ENCODE data around the gene TOM1. TPM values are rescaled to one million over a fixed set of nuclear protein-coding genes. Genes with fewer than 3 reads are reported as not detected.

The TOM1 gene
- total and polyA plus RNA-seq, 2 of the 13 experiments (the other 11 are each of a cell fraction or from before 2014, with no cell fraction given): 30.8 to 87.3 TPM

DNA sequence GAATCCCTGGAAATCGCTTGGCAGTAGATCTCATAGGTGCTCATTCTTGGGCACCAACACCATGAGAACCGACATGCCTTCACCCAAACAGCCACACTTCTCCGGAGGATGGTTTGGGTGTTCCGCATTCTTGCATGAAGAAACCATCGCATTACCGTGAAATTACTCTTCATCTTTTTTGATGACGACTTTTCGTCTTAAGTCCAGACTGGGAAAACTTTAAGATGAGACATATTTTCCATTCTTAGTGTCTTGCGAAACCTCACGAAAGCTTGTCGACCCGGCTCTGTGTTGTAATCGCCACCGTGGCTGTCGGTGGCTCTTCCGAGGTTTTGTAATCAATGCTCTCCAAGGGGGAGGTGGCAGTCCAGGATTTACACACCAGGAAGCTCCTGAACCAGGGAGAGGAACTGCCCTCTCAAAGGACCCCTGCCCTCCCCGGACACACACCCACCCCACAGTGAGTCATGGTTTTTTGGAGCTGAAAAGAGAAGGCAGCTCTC, 1.7 kb downstream of the TOM1 start (continued):
- TF ChIP-seq, protein P1, sequence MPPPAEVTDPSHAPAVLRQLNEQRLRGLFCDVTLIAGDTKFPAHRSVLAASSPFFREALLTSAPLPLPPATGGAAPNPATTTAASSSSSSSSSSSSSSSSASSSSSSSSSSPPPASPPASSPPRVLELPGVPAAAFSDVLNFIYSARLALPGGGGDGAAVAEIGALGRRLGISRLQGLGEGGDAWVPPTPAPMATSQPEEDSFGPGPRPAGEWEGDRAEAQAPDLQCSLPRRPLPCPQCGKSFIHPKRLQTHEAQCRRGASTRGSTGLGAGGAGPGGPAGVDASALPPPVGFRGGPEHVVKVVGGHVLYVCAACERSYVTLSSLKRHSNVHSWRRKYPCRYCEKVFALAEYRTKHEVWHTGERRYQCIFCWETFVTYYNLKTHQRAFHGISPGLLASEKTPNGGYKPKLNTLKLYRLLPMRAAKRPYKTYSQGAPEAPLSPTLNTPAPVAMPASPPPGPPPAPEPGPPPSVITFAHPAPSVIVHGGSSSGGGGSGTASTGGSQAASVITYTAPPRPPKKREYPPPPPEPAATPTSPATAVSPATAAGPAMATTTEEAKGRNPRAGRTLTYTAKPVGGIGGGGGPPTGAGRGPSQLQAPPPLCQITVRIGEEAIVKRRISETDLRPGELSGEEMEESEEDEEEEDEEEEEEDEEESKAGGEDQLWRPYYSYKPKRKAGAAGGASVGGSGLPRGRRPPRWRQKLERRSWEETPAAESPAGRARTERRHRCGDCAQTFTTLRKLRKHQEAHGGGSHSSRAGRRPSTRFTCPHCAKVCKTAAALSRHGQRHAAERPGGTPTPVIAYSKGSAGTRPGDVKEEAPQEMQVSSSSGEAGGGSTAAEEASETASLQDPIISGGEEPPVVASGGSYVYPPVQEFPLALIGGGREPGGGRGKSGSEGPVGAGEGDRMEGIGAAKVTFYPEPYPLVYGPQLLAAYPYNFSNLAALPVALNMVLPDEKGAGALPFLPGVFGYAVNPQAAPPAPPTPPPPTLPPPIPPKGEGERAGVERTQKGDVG (CRISPR knock-in tag; IDR thresholded peaks at IDR 0.05; ENCODE audit: borderline replicate concordance): no peak
- TF ChIP-seq SALL2 (CRISPR knock-in tag; IDR thresholded peaks at IDR 0.05) (no peak), ZNF644 (CRISPR knock-in tag; IDR thresholded peaks at IDR 0.05; ENCODE audit: low read depth) (peak; percentile 50; the same call in 1 of the 2 replicates), KDM1A (CRISPR knock-in tag; IDR thresholded peaks at IDR 0.05) (no peak), SRSF9 (IDR thresholded peaks at IDR 0.05; ENCODE audit: borderline replicate concordance, insufficient read depth, low read depth, low read length, poor library complexity, severe bottlenecking) (no peak), STAG1 (CRISPR knock-in tag; IDR thresholded peaks at IDR 0.05) (no peak), ZFP1 (CRISPR knock-in tag; IDR thresholded peaks at IDR 0.05) (no peak; the same call in 1 of the 2 replicates), CBFB (CRISPR knock-in tag; IDR thresholded peaks at IDR 0.05) (no peak), ZNF678 (CRISPR knock-in tag; IDR thresholded peaks at IDR 0.05) (no peak), PCBP2 (optimal IDR thresholded peaks at IDR 0.05; ENCODE audit: low read depth, low read length, poor library complexity, severe bottlenecking) (no peak), TOE1 (CRISPR knock-in tag; IDR thresholded peaks at IDR 0.05) (no peak), THYN1 (CRISPR knock-in tag; IDR thresholded peaks at IDR 0.05; ENCODE audit: borderline replicate concordance, low read depth) (no peak), ZMYM4 (CRISPR knock-in tag; IDR thresholded peaks at IDR 0.05) (0 out of 2 replicates have a peak, but pooled peaks have one; percentile 25), GABPB1 (CRISPR knock-in tag; IDR thresholded peaks at IDR 0.05) (peak; percentile 27; the same call in 1 of the 2 replicates)
- TF ChIP-seq, protein P2, sequence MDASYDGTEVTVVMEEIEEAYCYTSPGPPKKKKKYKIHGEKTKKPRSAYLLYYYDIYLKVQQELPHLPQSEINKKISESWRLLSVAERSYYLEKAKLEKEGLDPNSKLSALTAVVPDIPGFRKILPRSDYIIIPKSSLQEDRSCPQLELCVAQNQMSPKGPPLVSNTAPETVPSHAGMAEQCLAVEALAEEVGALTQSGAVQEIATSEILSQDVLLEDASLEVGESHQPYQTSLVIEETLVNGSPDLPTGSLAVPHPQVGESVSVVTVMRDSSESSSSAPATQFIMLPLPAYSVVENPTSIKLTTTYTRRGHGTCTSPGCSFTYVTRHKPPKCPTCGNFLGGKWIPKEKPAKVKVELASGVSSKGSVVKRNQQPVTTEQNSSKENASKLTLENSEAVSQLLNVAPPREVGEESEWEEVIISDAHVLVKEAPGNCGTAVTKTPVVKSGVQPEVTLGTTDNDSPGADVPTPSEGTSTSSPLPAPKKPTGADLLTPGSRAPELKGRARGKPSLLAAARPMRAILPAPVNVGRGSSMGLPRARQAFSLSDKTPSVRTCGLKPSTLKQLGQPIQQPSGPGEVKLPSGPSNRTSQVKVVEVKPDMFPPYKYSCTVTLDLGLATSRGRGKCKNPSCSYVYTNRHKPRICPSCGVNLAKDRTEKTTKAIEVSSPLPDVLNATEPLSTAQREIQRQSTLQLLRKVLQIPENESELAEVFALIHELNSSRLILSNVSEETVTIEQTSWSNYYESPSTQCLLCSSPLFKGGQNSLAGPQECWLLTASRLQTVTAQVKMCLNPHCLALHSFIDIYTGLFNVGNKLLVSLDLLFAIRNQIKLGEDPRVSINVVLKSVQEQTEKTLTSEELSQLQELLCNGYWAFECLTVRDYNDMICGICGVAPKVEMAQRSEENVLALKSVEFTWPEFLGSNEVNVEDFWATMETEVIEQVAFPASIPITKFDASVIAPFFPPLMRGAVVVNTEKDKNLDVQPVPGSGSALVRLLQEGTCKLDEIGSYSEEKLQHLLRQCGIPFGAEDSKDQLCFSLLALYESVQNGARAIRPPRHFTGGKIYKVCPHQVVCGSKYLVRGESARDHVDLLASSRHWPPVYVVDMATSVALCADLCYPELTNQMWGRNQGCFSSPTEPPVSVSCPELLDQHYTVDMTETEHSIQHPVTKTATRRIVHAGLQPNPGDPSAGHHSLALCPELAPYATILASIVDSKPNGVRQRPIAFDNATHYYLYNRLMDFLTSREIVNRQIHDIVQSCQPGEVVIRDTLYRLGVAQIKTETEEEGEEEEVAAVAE (CRISPR knock-in tag; IDR thresholded peaks at IDR 0.05; ENCODE audit: borderline replicate concordance): peak; percentile 48; the same call in 1 of the 2 replicates
- TF ChIP-seq, protein P3, sequence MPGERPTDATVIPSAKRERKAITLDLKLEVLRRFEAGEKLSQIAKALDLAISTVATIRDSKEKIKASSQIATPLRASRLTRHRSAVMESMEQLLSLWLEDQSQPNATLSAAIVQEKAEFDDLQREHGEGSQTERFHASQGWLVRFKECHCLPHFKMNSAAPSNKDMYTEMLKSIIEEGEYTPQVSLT (CRISPR knock-in tag; IDR thresholded peaks at IDR 0.05; ENCODE audit: borderline replicate concordance, low read depth): no peak
- TF ChIP-seq, protein P4, sequence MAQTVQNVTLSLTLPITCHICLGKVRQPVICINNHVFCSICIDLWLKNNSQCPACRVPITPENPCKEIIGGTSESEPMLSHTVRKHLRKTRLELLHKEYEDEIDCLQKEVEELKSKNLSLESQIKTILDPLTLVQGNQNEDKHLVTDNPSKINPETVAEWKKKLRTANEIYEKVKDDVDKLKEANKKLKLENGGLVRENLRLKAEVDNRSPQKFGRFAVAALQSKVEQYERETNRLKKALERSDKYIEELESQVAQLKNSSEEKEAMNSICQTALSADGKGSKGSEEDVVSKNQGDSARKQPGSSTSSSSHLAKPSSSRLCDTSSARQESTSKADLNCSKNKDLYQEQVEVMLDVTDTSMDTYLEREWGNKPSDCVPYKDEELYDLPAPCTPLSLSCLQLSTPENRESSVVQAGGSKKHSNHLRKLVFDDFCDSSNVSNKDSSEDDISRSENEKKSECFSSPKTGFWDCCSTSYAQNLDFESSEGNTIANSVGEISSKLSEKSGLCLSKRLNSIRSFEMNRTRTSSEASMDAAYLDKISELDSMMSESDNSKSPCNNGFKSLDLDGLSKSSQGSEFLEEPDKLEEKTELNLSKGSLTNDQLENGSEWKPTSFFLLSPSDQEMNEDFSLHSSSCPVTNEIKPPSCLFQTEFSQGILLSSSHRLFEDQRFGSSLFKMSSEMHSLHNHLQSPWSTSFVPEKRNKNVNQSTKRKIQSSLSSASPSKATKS (CRISPR knock-in tag; IDR thresholded peaks at IDR 0.05): no peak
